Measurements from ENCODE around the gene GALR2.
"Not testable (repeated sequence)": the region's sequence is repeated elsewhere in the genome, so short reads cannot be mapped to it uniquely, and the experiment has no call there.

Gene GALR2

DNA sequence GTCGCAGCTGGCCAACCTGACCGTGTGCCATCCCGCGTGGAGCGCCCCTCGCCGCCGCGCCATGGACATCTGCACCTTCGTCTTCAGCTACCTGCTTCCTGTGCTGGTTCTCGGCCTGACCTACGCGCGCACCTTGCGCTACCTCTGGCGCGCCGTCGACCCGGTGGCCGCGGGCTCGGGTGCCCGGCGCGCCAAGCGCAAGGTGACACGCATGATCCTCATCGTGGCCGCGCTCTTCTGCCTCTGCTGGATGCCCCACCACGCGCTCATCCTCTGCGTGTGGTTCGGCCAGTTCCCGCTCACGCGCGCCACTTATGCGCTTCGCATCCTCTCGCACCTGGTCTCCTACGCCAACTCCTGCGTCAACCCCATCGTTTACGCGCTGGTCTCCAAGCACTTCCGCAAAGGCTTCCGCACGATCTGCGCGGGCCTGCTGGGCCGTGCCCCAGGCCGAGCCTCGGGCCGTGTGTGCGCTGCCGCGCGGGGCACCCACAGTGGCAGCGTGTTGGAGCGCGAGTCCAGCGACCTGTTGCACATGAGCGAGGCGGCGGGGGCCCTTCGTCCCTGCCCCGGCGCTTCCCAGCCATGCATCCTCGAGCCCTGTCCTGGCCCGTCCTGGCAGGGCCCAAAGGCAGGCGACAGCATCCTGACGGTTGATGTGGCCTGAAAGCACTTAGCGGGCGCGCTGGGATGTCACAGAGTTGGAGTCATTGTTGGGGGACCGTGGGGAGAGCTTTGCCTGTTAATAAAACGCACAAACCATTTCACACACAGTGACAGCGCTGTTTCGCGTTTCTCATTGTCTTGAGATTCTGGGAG lies 2.4 kb downstream of the GALR2 start:
- no peak for DNase-seq (ENCODE audit: low read depth)

DNA sequence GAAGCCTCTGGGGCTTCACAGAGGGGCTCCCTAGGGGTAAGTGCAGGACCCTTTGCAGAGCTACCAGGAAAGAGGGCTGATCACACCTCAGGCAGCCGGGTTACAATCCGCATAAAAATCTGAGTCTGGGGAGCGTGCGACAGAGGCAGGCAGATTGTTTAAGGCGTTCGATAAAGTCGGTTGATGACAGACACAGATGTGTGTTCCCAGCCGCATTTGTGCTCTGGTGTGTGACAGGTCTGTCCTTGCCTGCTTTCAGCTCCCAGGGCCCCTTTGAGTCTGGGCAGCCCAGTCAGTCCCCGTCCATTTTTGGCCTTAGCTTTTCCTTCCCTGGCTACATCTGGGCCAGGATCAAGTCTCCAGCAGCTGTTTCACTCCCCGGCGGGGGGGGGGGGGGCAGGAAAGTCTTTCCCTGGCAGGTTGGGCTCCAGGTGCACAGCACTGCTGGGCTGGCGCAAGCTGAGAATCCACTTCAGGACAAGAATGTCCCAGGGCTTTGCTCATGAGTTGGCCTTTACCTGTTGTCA lies 3.1 kb downstream of the GALR2 start:
- TF ChIP-seq, protein P1, sequence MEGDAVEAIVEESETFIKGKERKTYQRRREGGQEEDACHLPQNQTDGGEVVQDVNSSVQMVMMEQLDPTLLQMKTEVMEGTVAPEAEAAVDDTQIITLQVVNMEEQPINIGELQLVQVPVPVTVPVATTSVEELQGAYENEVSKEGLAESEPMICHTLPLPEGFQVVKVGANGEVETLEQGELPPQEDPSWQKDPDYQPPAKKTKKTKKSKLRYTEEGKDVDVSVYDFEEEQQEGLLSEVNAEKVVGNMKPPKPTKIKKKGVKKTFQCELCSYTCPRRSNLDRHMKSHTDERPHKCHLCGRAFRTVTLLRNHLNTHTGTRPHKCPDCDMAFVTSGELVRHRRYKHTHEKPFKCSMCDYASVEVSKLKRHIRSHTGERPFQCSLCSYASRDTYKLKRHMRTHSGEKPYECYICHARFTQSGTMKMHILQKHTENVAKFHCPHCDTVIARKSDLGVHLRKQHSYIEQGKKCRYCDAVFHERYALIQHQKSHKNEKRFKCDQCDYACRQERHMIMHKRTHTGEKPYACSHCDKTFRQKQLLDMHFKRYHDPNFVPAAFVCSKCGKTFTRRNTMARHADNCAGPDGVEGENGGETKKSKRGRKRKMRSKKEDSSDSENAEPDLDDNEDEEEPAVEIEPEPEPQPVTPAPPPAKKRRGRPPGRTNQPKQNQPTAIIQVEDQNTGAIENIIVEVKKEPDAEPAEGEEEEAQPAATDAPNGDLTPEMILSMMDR (IDR thresholded peaks at IDR 0.05; ENCODE audit: control insufficient read depth, insufficient read depth, low read depth, low read length, missing control alignments) = no peak

More for the DNA sequence above, 2.4 kb downstream of the GALR2 start:
- H3K4me3 ChIP-seq (ENCODE audit: control insufficient read depth, low read depth, low read length) = no peak overlapping the region
- TF ChIP-seq, protein P1 (IDR thresholded peaks at IDR 0.05; ENCODE audit: control insufficient read depth, insufficient read depth, low read depth, low read length, missing control alignments) = no peak

DNA sequence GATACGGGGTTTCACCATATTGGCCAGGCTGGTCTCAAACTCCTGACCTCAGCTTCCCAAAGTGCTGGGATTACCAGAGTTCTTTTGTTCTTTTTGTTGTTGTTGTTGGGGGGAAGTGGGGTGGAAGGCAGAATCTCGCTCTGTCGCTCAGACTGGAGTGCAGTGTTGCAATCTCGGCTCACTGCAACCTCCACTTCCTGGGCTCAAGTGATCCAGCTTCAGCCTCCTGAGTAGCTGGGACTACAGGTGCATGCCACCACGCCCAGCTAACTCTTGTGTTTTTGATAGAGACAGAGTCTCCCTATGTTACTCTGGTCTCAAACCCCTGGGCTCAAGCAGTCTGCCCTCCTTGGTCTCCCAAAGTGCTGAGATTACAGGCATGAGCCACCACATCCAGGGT lies 3.8 kb downstream of the GALR2 start:
- DNase-seq (ENCODE audit: low read depth); H3K4me3 ChIP-seq (ENCODE audit: control insufficient read depth, low read depth, low read length): not testable (repeated sequence)

More for the DNA sequence above, 3.1 kb downstream of the GALR2 start:
- H3K4me3 ChIP-seq (ENCODE audit: control insufficient read depth, low read depth, low read length) = no peak overlapping the region
- DNase-seq (ENCODE audit: low read depth) = no peak

DNA sequence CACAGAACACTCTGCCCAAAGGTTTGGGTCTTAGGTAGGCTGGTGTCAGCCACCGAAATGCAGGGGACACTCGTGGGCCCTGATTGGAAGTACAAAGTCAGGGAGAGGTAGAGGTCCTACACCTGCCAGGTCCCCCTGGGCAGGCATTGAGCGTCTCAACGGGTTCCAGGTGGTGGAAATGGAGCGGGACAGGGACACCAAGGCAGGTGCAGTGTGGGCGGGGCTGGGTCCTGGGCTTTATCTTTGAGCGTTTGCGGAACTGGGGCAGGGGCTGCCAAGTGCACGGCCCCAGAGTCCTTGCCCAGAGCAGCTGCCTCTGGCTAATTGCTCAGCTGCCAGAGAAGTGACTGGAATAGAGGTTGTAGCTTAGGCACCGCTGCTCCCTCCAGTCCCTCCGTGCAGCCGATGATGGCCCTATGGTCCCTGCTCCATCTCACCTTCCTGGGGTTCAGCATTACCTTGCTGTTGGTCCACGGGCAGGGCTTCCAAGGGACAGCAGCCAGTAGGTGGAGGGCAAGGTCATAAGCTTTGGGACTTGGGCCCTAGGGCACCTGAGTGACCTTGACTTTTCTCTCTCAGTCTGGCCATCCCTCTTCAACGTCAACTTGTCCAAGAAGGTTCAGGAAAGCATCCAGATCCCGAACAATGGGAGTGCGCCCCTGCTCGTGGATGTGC lies 4.4 kb downstream of the GALR2 start, which contains the start of gene ZACN:
TSS of gene ZACN (plus strand) at position 323 of the 675 bp plus-strand sequence. CDS start at position 406, 83 bp downstream.
- no peak within 1 kb of the TSS for H3K4me3 ChIP-seq (ENCODE audit: control insufficient read depth, low read depth, low read length)
- no peak for DNase-seq (ENCODE audit: low read depth)
- TF ChIP-seq, protein P1 (IDR thresholded peaks at IDR 0.05; ENCODE audit: control insufficient read depth, insufficient read depth, low read depth, low read length, missing control alignments) = no peak

DNA sequence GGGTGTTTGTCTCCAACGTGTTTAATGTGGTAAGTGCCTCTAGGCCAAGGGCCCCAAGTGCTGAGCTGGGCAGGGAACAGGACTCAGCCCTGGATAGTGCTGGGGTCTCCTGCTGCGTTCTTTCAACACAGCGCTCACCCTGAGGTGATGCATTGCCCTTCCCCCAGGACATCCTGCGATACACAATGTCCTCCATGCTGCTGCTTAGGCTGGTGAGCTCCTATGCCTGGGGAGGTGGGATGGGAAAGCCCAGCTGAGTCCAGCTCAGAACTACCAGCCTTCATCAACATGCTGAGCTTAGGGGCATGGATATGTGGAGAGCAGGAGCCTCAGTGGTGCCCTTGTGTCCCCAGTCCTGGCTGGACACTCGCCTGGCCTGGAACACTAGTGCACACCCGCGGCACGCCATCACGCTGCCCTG lies 5.0 kb downstream of the GALR2 start:
- TF ChIP-seq, protein P1 (IDR thresholded peaks at IDR 0.05; ENCODE audit: control insufficient read depth, insufficient read depth, low read depth, low read length, missing control alignments) = no peak
- H3K4me3 ChIP-seq (ENCODE audit: control insufficient read depth, low read depth, low read length) = no peak overlapping the region
- no peak for DNase-seq (ENCODE audit: low read depth)

DNA sequence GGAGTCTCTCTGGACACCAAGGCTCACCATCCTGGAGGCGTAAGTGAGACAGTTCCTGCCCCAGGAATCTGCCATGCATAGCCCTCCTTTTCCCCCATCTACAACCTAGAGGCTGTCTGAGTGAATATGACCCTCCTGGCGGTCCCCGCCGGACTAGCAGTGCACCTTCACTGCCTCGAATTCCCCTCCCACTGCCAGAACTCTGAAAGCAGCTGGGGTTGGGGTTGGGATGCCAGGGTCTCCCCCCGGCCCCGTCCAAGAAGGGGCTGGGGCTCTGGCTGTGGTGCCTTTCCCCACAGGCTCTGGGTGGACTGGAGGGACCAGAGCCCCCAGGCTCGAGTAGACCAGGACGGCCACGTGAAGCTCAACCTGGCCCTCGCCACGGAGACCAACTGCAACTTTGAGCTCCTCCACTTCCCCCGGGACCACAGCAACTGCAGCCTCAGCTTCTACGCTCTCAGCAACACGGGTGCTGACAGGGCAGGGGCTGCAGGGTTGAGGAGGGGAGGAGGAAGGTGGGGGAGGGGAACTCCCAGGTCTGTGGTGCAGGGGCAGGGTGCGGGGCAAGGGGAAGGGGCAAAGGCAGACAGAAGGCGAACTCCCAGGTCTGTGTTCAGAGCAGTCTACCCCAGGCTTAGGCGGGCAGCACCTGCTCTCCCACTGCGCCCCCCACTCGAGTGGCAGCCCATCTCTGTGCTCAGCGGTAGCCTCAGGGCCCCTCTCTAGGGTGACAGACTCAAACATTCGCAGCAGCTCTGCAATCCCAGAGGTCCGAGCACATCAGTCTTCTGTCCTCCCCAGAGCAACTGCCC lies 5.6 kb downstream of the GALR2 start:
- DNase-seq (ENCODE audit: low read depth) = no peak
- no peak overlapping the region for H3K4me3 ChIP-seq (ENCODE audit: control insufficient read depth, low read depth, low read length)
- TF ChIP-seq, protein P1 (IDR thresholded peaks at IDR 0.05; ENCODE audit: control insufficient read depth, insufficient read depth, low read depth, low read length, missing control alignments) = no peak

All from AG09309 (cell line).